ENCODE data around the gene UNCX.
"Not testable (repeated sequence)": the region's sequence is repeated elsewhere in the genome, so short reads cannot be mapped to it uniquely, and the experiment has no call there.

DNA sequence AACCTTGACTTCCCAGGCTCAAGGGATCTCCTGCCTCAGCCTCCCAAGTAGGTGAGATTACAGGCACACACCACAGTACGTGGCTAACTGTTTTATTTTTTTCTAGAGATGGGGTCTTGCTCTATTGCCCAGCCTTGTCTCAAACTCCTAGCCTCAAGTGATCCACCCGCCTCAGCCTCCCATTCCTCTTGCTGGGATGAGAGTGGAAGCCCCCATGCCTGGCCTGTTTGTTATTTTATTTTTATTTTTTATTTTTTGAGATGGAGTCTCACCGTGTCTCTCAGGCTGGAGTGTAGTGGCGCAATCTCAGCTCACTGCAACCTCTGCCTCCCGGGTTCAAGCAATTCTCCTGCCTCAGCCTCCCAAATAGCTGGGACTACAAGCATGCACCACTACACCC, 20.6 kb upstream of the UNCX start:
- TF ChIP-seq EZH2phosphoT487 (IDR thresholded peaks at IDR 0.05; ENCODE audit: insufficient read depth, low read depth); EZH2 (IDR thresholded peaks at IDR 0.05; ENCODE audit: insufficient read depth, poor library complexity, severe bottlenecking): not testable (repeated sequence)

Measured in GM23248 (cell line).